IMR-90 (cell line): ENCODE results near the gene AGAP1.

Experiments
- BHLHE40 ChIP-seq: fragments of 150-350 bp; IDR thresholded peaks from 2 replicates; pipeline ENCODE4 v1.6.1; 2016; ENCODE audit warnings: mild to moderate bottlenecking, low read depth, low read length
- CEBPB ChIP-seq: IDR thresholded peaks from 2 replicates; pipeline ENCODE4 v1.6.1; 2012; ENCODE audit warnings: low read depth, low read length, improper control_type of control experiment
- MAZ ChIP-seq: IDR thresholded peaks from 2 replicates; pipeline ENCODE4 v1.6.1; 2012; ENCODE audit warnings: low read depth, mild to moderate bottlenecking, low read length, improper control_type of control experiment, moderate library complexity, borderline replicate concordance
- MXI1 ChIP-seq: IDR thresholded peaks from 2 replicates; pipeline ENCODE4 v1.6.1; 2012; ENCODE audit warnings: low read depth, mild to moderate bottlenecking, low read length, moderate library complexity, borderline replicate concordance
- NFE2L2 ChIP-seq: fragments of 150-350 bp; IDR thresholded peaks from 2 replicates; pipeline ENCODE4 v1.6.1; 2016; ENCODE audit warnings: low read depth, mild to moderate bottlenecking, low read length
- POLR2A ChIP-seq: IDR thresholded peaks from 2 replicates; pipeline ENCODE4 v1.6.1; 2012; ENCODE audit warnings: mild to moderate bottlenecking, low read depth, low read length
- RAD21 ChIP-seq: IDR thresholded peaks from 2 replicates; pipeline ENCODE4 v1.6.1; 2012; ENCODE audit warnings: low read length, improper control_type of control experiment
- RCOR1 ChIP-seq: IDR thresholded peaks from 2 replicates; pipeline ENCODE4 v1.6.1; 2012; ENCODE audit warnings: mild to moderate bottlenecking, low read length, improper control_type of control experiment; ENCODE audit not compliant: insufficient replicate concordance
- RFX5 ChIP-seq: IDR thresholded peaks from 2 replicates; pipeline ENCODE4 v1.8.0; 2012; ENCODE audit warnings: low read depth, mild to moderate bottlenecking, low read length, moderate library complexity
- SMC3 ChIP-seq: fragments of 150-350 bp; IDR thresholded peaks from 2 replicates; pipeline ENCODE4 v1.6.1; 2016; ENCODE audit warnings: low read depth, mild to moderate bottlenecking, antibody characterized with exemption, low read length, moderate library complexity
- TF ChIP-seq, protein P1 (sequence below): conservative IDR thresholded peaks from 2 replicates; pipeline ENCODE4 v1.5.1; 2012; ENCODE audit warnings: mild to moderate bottlenecking, low read depth, low read length, improper control_type of control experiment
- TF ChIP-seq, protein P2 (sequence below): fragments of 150-350 bp; IDR thresholded peaks from 2 replicates; pipeline ENCODE4 v1.6.1; 2017; ENCODE audit warnings: mild to moderate bottlenecking, antibody characterized with exemption, low read length, low read depth

DNA sequence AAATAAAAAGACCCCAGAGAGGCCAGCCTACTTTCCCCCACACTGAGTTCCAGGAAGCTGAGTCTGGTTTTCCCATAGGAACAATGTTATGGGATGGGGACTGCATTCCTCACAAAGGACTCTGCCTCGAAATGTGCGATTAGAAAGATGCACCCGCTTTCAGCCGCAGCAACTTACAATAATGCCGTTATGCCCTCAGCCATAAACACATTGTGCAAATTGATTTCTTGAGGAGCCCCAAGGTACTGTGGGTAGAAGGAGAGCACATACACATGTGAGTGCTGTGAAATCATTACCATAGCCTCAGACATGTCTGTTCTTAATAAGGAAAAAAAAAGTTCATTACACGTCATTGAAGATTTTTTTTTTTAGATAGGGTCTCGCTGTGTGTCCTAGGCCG is 64.7 kb downstream of the AGAP1 start:
- TF ChIP-seq POLR2A (no peak), MXI1 (no peak), RAD21 (no peak), SMC3 (no peak), CEBPB (no peak), MAZ (no peak), RCOR1 (no peak), BHLHE40 (no peak), NFE2L2 (no peak), RFX5 (no peak)
- TF ChIP-seq, protein P1, sequence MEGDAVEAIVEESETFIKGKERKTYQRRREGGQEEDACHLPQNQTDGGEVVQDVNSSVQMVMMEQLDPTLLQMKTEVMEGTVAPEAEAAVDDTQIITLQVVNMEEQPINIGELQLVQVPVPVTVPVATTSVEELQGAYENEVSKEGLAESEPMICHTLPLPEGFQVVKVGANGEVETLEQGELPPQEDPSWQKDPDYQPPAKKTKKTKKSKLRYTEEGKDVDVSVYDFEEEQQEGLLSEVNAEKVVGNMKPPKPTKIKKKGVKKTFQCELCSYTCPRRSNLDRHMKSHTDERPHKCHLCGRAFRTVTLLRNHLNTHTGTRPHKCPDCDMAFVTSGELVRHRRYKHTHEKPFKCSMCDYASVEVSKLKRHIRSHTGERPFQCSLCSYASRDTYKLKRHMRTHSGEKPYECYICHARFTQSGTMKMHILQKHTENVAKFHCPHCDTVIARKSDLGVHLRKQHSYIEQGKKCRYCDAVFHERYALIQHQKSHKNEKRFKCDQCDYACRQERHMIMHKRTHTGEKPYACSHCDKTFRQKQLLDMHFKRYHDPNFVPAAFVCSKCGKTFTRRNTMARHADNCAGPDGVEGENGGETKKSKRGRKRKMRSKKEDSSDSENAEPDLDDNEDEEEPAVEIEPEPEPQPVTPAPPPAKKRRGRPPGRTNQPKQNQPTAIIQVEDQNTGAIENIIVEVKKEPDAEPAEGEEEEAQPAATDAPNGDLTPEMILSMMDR, result no peak
- TF ChIP-seq, protein P2, sequence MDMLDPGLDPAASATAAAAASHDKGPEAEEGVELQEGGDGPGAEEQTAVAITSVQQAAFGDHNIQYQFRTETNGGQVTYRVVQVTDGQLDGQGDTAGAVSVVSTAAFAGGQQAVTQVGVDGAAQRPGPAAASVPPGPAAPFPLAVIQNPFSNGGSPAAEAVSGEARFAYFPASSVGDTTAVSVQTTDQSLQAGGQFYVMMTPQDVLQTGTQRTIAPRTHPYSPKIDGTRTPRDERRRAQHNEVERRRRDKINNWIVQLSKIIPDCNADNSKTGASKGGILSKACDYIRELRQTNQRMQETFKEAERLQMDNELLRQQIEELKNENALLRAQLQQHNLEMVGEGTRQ, result no peak
